Neural cell (in vitro differentiated cells): Measurements from ENCODE around the gene UBE2F. TPM values are rescaled to one million over a fixed set of nuclear protein-coding genes. Genes with fewer than 3 reads are reported as not detected.

ENCODE experiments used
- H2AFZ ChIP-seq: fragments of 200-600, 300-800 bp; sonication (generic), shearing (Covaris generic); 2 replicates; pipeline ENCODE4 v1.6.0; 2014; ENCODE audit warnings: low read depth, mild to moderate bottlenecking, antibody characterized with exemption, low read length, moderate library complexity
- H3F3A ChIP-seq: fragments of 200-600 bp; shearing (Covaris generic); 2 replicates; pipeline ENCODE4 v1.6.1; 2016; ENCODE audit warnings: mild to moderate bottlenecking, moderate library complexity, mixed read lengths, antibody characterized with exemption, low read length; ENCODE audit not compliant: insufficient read depth, poor library complexity, severe bottlenecking
- H3K27ac ChIP-seq: fragments of 200-600, 300-800 bp; sonication (generic), shearing (Covaris generic); 2 replicates; pipeline ENCODE4 v1.5.1; 2014; ENCODE audit warnings: mild to moderate bottlenecking, low read length, moderate library complexity
- H3K27me3 ChIP-seq: fragments of 300-800, 200-600 bp; sonication (generic), shearing (Covaris generic); 2 replicates; pipeline ENCODE4 v1.6.0; 2014; ENCODE audit warnings: mild to moderate bottlenecking, low read depth, low read length, moderate library complexity; ENCODE audit not compliant: insufficient read depth
- H3K36me3 ChIP-seq: fragments of 300-800, 200-600 bp; sonication (generic), shearing (Covaris generic); 2 replicates; pipeline ENCODE4 v1.5.1; 2014; ENCODE audit warnings: mild to moderate bottlenecking, antibody characterized with exemption, low read length, moderate library complexity; ENCODE audit not compliant: insufficient read depth
- H3K4me2 ChIP-seq: fragments of 300-800, 200-600 bp; sonication (generic), shearing (Covaris generic); 2 replicates; pipeline ENCODE4 v1.6.0; 2014; ENCODE audit warnings: mild to moderate bottlenecking, low read length
- H3K4me3 ChIP-seq: fragments of 300-800, 200-600 bp; sonication (generic), shearing (Covaris generic); 2 replicates; pipeline ENCODE4 v1.5.1; 2014; ENCODE audit warnings: mild to moderate bottlenecking, low read length, moderate library complexity
- H3K79me2 ChIP-seq: fragments of 200-600 bp; shearing (Covaris generic); replicated peaks from 2 replicates; pipeline ENCODE4 v1.6.0; 2014; ENCODE audit warnings: mild to moderate bottlenecking, low read length, moderate library complexity; ENCODE audit not compliant: insufficient read depth
- H3K9ac ChIP-seq: fragments of 300-800, 200-600 bp; sonication (generic), shearing (Covaris generic); 2 replicates; pipeline ENCODE4 v1.6.1; 2016; ENCODE audit warnings: mild to moderate bottlenecking, low read length, mixed read lengths
- H3K9me2 ChIP-seq: fragments of 200-600 bp; shearing (Covaris generic); 2 replicates; pipeline ENCODE4 v1.6.1; 2016; ENCODE audit warnings: mild to moderate bottlenecking, low read length, mixed read lengths; ENCODE audit not compliant: insufficient read depth
- H3K9me3 ChIP-seq: fragments of 200-600, 300-800 bp; sonication (generic), shearing (Covaris generic); 2 replicates; pipeline ENCODE4 v1.6.1; 2016; ENCODE audit warnings: mild to moderate bottlenecking, mixed run types, low read length, moderate library complexity, mixed read lengths
- H4K20me1 ChIP-seq: fragments of 200-600 bp; shearing (Covaris generic); 2 replicates; pipeline ENCODE4 v1.6.1; 2016; ENCODE audit warnings: mild to moderate bottlenecking, mixed run types; ENCODE audit not compliant: insufficient read depth
- CTCF ChIP-seq: fragments of 450-650 bp; IDR thresholded peaks from 2 replicates; pipeline ENCODE4 v1.5.1; 2014; ENCODE audit warnings: antibody characterized with exemption, mild to moderate bottlenecking, moderate library complexity; ENCODE audit not compliant: poor library complexity, severe bottlenecking
- EP300 ChIP-seq: fragments of 450-650 bp; conservative IDR thresholded peaks from 2 replicates; pipeline ENCODE4 v1.6.1; 2014; ENCODE audit warnings: antibody characterized with exemption, mild to moderate bottlenecking, moderate library complexity; ENCODE audit not compliant: poor library complexity, severe bottlenecking
- EZH2 ChIP-seq: fragments of 200-600, 300-800 bp; shearing (Covaris generic), sonication (generic); IDR thresholded peaks from 2 replicates; pipeline ENCODE4 v1.6.1; 2014; ENCODE audit warnings: antibody characterized with exemption, low read length, borderline replicate concordance, mild to moderate bottlenecking; ENCODE audit not compliant: insufficient read depth, poor library complexity, severe bottlenecking
- MXI1 ChIP-seq: fragments of 450-650 bp; conservative IDR thresholded peaks from 2 replicates; pipeline ENCODE4 v1.6.1; 2014; ENCODE audit warnings: antibody characterized with exemption, mild to moderate bottlenecking; ENCODE audit not compliant: poor library complexity, severe bottlenecking
- POLR2AphosphoS5 ChIP-seq: IDR thresholded peaks from 2 replicates; pipeline ENCODE4 v1.6.1; 2012
- RAD21 ChIP-seq: fragments of 450-650 bp; conservative IDR thresholded peaks from 2 replicates; pipeline ENCODE4 v1.6.1; 2014; ENCODE audit warnings: antibody characterized with exemption, mild to moderate bottlenecking, moderate library complexity
- REST ChIP-seq: IDR thresholded peaks from 2 replicates; pipeline ENCODE4 v1.6.1; 2012; ENCODE audit warnings: borderline replicate concordance
- SMC3 ChIP-seq: fragments of 450-650 bp; conservative IDR thresholded peaks from 2 replicates; pipeline ENCODE4 v1.6.1; 2014; ENCODE audit warnings: antibody characterized with exemption, mild to moderate bottlenecking, moderate library complexity; ENCODE audit not compliant: poor library complexity
- TAF1 ChIP-seq: IDR thresholded peaks from 2 replicates; pipeline ENCODE4 v1.6.1; 2012; ENCODE audit warnings: low read depth
- polyA plus RNA-seq: library from polyadenylated mRNA; depleted of rRNA; stranded (reverse); fragments of >200 nt; gene quantifications from 2 replicates; pipeline ENCODE4 v1.2.3, GENCODE V29; 2014

Gene UBE2F
- polyA plus RNA-seq, 1 donor from 2014 or later: 65.7 TPM

- Histone ChIP-seq H3K27me3 (no peaks in the 10 kb centered on the region), H3K4me3 (peak overlapping the region; percentile 84), H3K9me2 (no peaks in the 10 kb centered on the region), H3K27ac (peak overlapping the region; percentile 33), H4K20me1 (no peaks in the 10 kb centered on the region), H3K9me3 (no peaks in the 10 kb centered on the region), H3F3A (no peaks in the 10 kb centered on the region), H3K36me3 (no peaks in the 10 kb centered on the region), H3K4me2 (peak overlapping the region; percentile 83), H2AFZ (no peak overlapping the region), H3K9ac (peak overlapping the region; percentile 77), H3K79me2 (peaks cover 51% of the 10 kb centered on the region)
- TF ChIP-seq REST: peak; percentile 15
- no peak for TF ChIP-seq EP300
These were observed 693 bp downstream of the UBE2F start for GRCh38 chr2:237967463-237967951.

- Histone ChIP-seq H3K36me3 (no peaks in the 10 kb centered on the region), H2AFZ (no peak overlapping the region), H3K9ac (peak overlapping the region; percentile 77), H3F3A (no peaks in the 10 kb centered on the region), H4K20me1 (no peaks in the 10 kb centered on the region), H3K4me2 (peak overlapping the region; percentile 83), H3K27ac (peak overlapping the region; percentile 33), H3K9me2 (no peaks in the 10 kb centered on the region), H3K79me2 (peaks cover 51% of the 10 kb centered on the region), H3K9me3 (no peaks in the 10 kb centered on the region), H3K4me3 (peak overlapping the region; percentile 84), H3K27me3 (no peaks in the 10 kb centered on the region)
- no peak for TF ChIP-seq EZH2
- TF ChIP-seq REST: no peak
- TF ChIP-seq SMC3: no peak
- no peak for TF ChIP-seq MXI1
- no peak for TF ChIP-seq RAD21
- no peak for TF ChIP-seq POLR2AphosphoS5
- TF ChIP-seq CTCF: no peak
- no peak for TF ChIP-seq TAF1
- no peak for TF ChIP-seq EP300
These were observed 1.4 kb downstream of the UBE2F start for GRCh38 chr2:237968048-237968862.
